GM12878 (cell line): ENCODE results near the gene ATAD5. TPM values are rescaled to one million over a fixed set of nuclear protein-coding genes. Genes with fewer than 3 reads are reported as not detected.

Source experiments
- BCL3 ChIP-seq: IDR thresholded peaks from 2 replicates; pipeline ENCODE4 v1.6.1; 2011; ENCODE audit warnings: borderline replicate concordance, low read depth, mild to moderate bottlenecking, moderate library complexity, low read length; ENCODE audit not compliant: insufficient read depth, poor library complexity, severe bottlenecking
- CREM ChIP-seq: IDR thresholded peaks from 2 replicates; pipeline ENCODE4 v1.6.1; 2014; ENCODE audit warnings: antibody characterized with exemption, low read depth
- CUX1 ChIP-seq: IDR thresholded peaks from 2 replicates; pipeline ENCODE4 v1.6.1; 2012; ENCODE audit warnings: improper control_type of control experiment, low read depth, low read length; ENCODE audit not compliant: insufficient replicate concordance
- E4F1 ChIP-seq: fragments of 450-650 bp; IDR thresholded peaks from 2 replicates; pipeline ENCODE4 v1.6.1; 2018; ENCODE audit warnings: borderline replicate concordance, mild to moderate bottlenecking; ENCODE audit not compliant: partially characterized antibody
- FOXM1 ChIP-seq: IDR thresholded peaks from 2 replicates; pipeline ENCODE4 v1.6.1; 2012; ENCODE audit warnings: low read depth, mild to moderate bottlenecking, inconsistent platforms, low read length, moderate library complexity
- IKZF2 ChIP-seq, 2 experiments: fragments of 450-650 bp; IDR thresholded peaks; 2 replicates each; pipeline ENCODE4 v1.6.1; 2017; ENCODE audit warnings: mild to moderate bottlenecking in 2 of 2, moderate library complexity in 2 of 2
- KLF5 ChIP-seq: fragments of 450-650 bp; IDR thresholded peaks from 2 replicates; pipeline ENCODE4 v1.6.1; 2014; ENCODE audit warnings: mild to moderate bottlenecking; ENCODE audit not compliant: partially characterized antibody
- NBN ChIP-seq: fragments of 450-650 bp; IDR thresholded peaks from 2 replicates; pipeline ENCODE4 v1.6.1; 2016
- NFYB ChIP-seq: IDR thresholded peaks from 2 replicates; pipeline ENCODE4 v1.6.1; 2011; ENCODE audit warnings: low read depth, mild to moderate bottlenecking, low read length, improper control_type of control experiment, moderate library complexity; ENCODE audit not compliant: insufficient read depth
- NR2C1 ChIP-seq: fragments of 450-650 bp; IDR thresholded peaks from 2 replicates; pipeline ENCODE4 v1.6.1; 2017; ENCODE audit warnings: antibody characterized with exemption, mild to moderate bottlenecking, moderate library complexity
- REST ChIP-seq: IDR thresholded peaks from 2 replicates; pipeline ENCODE4 v1.6.1; 2012; ENCODE audit warnings: mild to moderate bottlenecking, low read depth, low read length
- SMAD5 ChIP-seq: IDR thresholded peaks from 2 replicates; pipeline ENCODE4 v1.6.1; 2016; ENCODE audit warnings: antibody characterized with exemption, low read depth
- SMARCA5 ChIP-seq: fragments of 450-650 bp; IDR thresholded peaks from 2 replicates; pipeline ENCODE4 v1.6.1; 2017; ENCODE audit warnings: mild to moderate bottlenecking
- SPI1 ChIP-seq: IDR thresholded peaks from 2 replicates; pipeline ENCODE4 v1.6.1; 2011; ENCODE audit warnings: low read depth, mild to moderate bottlenecking, low read length, moderate library complexity, borderline replicate concordance; ENCODE audit not compliant: insufficient read depth
- SREBF1 ChIP-seq: IDR thresholded peaks from 2 replicates; pipeline ENCODE4 v1.6.1; 2012; ENCODE audit warnings: mild to moderate bottlenecking, low read length
- TCF3 ChIP-seq: IDR thresholded peaks from 2 replicates; pipeline ENCODE4 v1.6.1; 2012; ENCODE audit warnings: low read depth, mild to moderate bottlenecking, low read length, borderline replicate concordance; ENCODE audit not compliant: insufficient read depth
- ZNF217 ChIP-seq: fragments of 450-650 bp; IDR thresholded peaks from 2 replicates; pipeline ENCODE4 v1.6.1; 2017; ENCODE audit warnings: antibody characterized with exemption, mild to moderate bottlenecking
- polyA plus RNA-seq, 11 experiments: library from polyadenylated mRNA; depleted of rRNA in 4 of 11; unstranded in 6 of 11; stranded (reverse) in 5 of 11; fragments of >200 nt; fragmentation: Nextera tagmentation in 4 of 11; fragmentation: Illumina TruSeq in 1 of 11; extraction: Ambion mirVana in 4 of 11; extraction: Trizol in 1 of 11; gene quantifications; 1 replicate in 1 of 11; 2 replicates in 10 of 11; pipeline versions ENCODE4 v1.2.1 to v1.2.3, GENCODE V29; 2011 to 2016; ENCODE audit warnings: inconsistent platforms in 2 of 11, missing spikeins in 2 of 11, low read depth in 1 of 11
- total RNA-seq, 4 experiments: library from RNA; depleted of rRNA in 3 of 4; stranded (reverse); fragments of >200 nt in 3 of 4; fragmentation: Illumina TruSeq in 1 of 4; extraction: Trizol in 1 of 4; gene quantifications; 2 replicates each; pipeline versions ENCODE4 v1.2.1 to v1.2.3, GENCODE V29; 2013 to 2021

The ATAD5 gene
- total and polyA plus RNA-seq, 10 of the 15 experiments (the other 5 are each of a cell fraction or from before 2014, with no cell fraction given) = 3.8 to 19.7 (median 13.2) TPM

- no peak for TF ChIP-seq CREM
- TF ChIP-seq E4F1 = peak; percentile 49
- no peak for TF ChIP-seq BCL3
- TF ChIP-seq TCF3 = no peak
- no peak for TF ChIP-seq REST
- TF ChIP-seq ZNF217 = no peak
- 0 out of 2 replicates have a peak, but pooled peaks have one; percentile 34 for TF ChIP-seq FOXM1
- peak; percentile 53 to 57; a peak in 3 of 4 replicates for TF ChIP-seq IKZF2 (IDR thresholded peaks at IDR 0.05)
- TF ChIP-seq NFYB = 0 out of 2 replicates have a peak, but pooled peaks have one; percentile 21
- TF ChIP-seq KLF5 = peak; percentile 66
- peak; percentile 31; the same call in 1 of the 2 replicates for TF ChIP-seq NR2C1
- no peak for TF ChIP-seq SMARCA5
- no peak for TF ChIP-seq SMAD5
- TF ChIP-seq SPI1 = no peak
- no peak for TF ChIP-seq CUX1
- no peak for TF ChIP-seq SREBF1
- peak; percentile 78; the same call in 1 of the 2 replicates for TF ChIP-seq NBN
Observed at GRCh38 chr17:30831663-30832437, at the start of gene ATAD5 (continued).
